ENCODE measurements around the gene DEGS2.

DEGS2 gene

DNA sequence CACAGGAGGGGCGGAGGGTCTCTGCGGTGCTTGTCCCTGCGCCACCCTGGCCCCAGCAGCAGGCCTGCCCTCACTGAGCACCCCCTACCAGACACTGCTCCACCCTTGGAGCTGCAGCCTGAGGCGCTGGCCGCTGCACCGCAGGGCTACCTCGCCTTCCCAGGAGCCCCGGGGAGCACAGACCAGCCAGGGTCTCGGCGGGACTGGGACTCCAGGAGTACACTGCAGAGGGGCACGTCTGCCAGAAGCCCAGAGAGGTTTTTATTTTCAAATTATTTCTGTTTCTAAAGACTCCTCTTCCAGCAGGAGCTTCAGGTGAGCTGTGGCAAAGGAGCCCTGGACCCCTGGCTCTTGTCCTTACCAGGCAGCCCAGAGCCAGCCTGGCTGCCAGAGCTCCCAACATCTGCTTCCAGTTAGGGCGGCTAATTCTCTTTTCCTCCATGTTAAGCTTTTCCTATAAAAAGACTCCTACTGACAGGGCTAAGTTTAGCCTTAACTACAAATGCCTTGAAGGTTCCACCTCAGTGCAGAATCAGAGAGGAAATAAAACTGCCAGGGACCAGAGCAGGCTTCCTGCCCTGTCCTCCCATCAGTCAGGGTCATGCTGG is 26.4 kb downstream of the DEGS2 start:
- DNase-seq (ENCODE audit: low read depth in 1 of 2, low spot score in 1 of 2), result no peak

GRCh38 chr14:100132161-100132902 is 27.1 kb downstream of the DEGS2 start:
- DNase-seq (ENCODE audit: low read depth in 1 of 2, low spot score in 1 of 2), result no peak

GRCh38 chr14:100131181-100131580 is 28.3 kb downstream of the DEGS2 start:
- no peak for DNase-seq (ENCODE audit: low read depth in 1 of 2, low spot score in 1 of 2)

- no peak for DNase-seq (ENCODE audit: low read depth in 1 of 2, low spot score in 1 of 2)
These were observed 28.9 kb downstream of the DEGS2 start for GRCh38 chr14:100130521-100130920.

DNA sequence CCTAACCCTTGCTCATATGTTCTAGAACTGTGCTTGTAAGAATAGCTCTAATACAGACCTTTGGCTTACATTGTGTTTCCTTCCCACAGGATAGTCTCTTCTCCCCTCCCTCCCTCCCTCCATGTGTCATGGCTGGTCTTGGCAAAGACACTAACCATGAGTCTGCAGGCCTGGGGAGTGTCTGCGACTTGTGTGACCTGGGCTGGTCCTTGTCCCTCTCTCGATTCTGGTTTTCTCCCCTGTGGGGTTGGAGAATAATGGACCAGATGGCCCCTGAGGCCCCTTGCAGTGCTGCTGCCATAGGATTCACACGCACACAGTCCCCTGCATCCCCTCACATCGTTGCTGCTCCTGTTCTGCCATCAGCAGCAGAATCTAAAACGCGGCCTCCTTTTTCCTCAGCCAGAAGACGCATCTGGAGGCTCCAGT is 30.3 kb downstream of the DEGS2 start:
- DNase-seq (ENCODE audit: low read depth in 1 of 2, low spot score in 1 of 2), result no peak

- DNase-seq (ENCODE audit: low read depth in 1 of 2, low spot score in 1 of 2), result no peak
These were observed 30.8 kb downstream of the DEGS2 start for GRCh38 chr14:100128688-100129087.

DNA sequence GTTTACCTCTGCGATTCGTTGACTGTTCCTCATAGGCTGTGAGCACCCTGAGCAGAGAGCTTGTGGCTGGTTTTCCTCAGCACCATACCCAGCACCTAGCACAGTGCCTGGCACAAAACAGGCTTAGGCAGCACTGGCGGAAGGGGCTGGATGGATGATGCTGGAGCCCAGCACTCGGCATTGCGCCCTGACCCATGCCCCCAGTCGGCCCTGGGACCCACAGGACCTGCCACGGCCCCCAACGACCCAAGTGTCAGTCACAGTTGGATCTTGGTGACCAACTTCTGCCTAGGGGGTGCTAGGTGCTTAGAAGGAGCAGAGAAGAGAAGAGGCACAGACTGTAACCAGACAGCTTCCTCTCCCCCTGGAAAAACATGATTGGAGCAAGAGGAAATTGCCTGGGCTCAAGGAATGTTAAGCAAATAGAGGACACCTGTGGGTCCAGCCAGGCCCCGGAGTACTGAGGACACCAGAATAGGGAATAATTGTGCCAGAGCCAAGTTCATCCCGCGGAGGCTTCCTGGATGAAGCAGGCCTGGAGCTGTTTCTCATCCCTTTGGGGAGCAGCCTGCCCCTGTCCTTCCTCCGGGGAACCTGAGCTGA is 31.5 kb downstream of the DEGS2 start:
- no peak for DNase-seq (ENCODE audit: low read depth in 1 of 2, low spot score in 1 of 2)

DNA sequence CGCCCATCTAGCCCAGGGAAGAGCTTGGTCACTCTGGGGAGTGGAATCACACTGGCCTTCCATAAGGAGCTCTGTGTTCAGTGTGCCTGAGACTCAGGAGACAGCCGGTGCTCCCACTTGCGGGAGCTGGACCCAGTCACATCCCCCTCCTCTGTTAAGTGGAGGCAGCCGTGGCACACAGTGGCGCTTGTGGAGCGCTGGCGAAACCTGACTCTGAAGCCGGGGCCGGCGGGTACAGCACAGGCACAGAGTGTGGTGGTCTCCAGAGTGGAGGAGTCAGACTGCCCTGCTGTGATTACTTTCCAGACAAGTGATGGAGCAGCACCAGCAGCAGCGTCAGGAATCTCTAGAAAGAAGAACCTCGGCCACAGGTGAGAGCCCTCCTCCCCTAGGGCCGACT is 33.0 kb downstream of the DEGS2 start:
- no peak for DNase-seq (ENCODE audit: low read depth in 1 of 2, low spot score in 1 of 2)

- no peak for DNase-seq (ENCODE audit: low read depth in 1 of 2, low spot score in 1 of 2)
These were observed 34.8 kb downstream of the DEGS2 start for GRCh38 chr14:100124551-100125088.

GRCh38 chr14:100123618-100124017 is 35.8 kb downstream of the DEGS2 start:
- DNase-seq (ENCODE audit: low read depth in 1 of 2, low spot score in 1 of 2), result no peak

GRCh38 chr14:100122481-100123223 is 36.8 kb downstream of the DEGS2 start:
- DNase-seq (ENCODE audit: low read depth in 1 of 2, low spot score in 1 of 2), result no peak

GRCh38 chr14:100121643-100122480 is 37.6 kb downstream of the DEGS2 start:
- DNase-seq (ENCODE audit: low read depth in 1 of 2, low spot score in 1 of 2), result no peak

DNA sequence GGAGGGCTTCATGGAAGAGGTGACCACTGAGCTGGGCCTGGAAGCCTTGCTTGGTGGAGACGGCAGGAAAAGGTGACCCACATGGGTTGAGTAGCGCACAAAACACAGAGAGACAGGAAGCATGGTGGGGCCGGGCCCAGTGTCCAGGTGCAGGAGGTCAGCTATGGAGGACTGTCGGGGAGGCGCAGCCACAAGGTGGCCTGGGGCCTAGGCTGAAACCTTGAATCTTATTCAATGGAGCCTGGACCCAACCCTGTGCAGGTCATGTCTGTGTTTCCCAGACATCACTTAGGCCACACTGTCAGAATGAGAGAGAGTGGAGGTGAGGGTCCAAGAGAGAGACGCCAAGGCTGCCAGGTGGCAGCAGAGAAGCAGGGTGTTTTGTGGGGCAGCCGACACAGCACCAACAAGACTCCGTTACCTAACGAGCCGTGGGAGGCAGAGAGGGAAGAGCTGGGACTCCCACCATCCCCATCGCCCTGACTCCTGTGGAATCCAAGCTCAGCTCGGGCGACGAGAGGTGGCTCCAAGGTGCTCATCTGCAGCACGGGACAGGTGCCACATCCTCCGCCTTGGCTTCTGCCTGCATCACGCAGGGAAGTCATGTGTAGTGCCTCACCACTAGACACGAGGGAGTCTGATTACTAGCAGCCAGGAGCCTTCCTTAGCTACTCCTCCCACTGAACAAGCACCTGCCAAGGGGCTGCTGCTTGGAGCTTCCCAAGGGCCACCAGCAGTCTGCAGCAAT is 38.7 kb downstream of the DEGS2 start:
- DNase-seq (ENCODE audit: low read depth in 1 of 2, low spot score in 1 of 2), result no peak

DNA sequence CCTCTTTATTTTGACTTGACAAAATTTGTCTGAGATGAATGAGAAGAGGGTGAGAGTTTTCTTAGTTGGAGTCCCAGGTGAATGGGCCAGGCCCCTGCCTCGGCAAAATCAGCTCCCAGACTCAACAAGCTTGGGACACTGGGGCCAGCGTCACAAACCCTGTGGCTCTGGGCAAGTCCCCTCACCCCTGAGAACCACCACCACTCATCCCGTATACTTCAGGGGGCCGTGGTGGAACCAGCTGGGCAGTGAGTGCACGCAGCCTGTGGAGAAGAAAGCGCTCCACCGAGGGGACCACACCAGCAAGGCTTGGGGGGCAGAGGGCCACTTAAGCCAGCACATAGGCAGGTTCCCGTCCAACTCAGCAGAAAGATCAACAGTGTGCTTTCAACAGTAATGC is 40.2 kb downstream of the DEGS2 start:
- DNase-seq (ENCODE audit: low read depth in 1 of 2, low spot score in 1 of 2), result no peak

DNA sequence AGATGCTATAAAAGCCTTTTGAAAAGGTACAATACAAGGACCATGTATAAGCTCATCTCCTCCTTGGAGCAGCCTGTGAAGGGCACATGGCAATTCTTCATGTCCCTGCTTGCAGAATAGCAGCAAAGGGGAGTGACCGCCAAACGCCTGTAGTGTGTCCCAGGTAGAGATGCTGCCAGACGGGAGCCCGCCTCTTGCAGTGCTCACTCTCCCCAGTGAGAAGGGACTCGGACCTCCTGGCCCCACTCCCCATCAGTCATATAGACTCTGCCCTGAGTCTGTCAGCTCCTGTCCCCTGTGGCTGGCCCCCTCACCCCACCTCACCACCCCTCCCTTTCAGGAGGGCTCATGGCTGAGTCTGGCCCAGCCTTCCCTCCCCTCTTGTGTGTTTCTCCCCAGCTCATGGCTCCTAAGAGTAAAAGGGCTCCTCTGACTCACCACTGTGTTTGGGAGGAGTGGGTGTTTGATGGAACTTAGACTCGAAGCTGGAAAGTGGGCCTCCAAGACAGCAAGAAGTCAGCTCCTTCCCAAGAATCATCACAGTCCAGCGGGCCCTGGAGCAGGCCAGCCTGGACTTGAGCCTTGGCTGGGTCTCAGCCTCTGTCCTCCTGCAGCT is 40.9 kb downstream of the DEGS2 start:
- DNase-seq (ENCODE audit: low read depth in 1 of 2, low spot score in 1 of 2), result no peak

DNA sequence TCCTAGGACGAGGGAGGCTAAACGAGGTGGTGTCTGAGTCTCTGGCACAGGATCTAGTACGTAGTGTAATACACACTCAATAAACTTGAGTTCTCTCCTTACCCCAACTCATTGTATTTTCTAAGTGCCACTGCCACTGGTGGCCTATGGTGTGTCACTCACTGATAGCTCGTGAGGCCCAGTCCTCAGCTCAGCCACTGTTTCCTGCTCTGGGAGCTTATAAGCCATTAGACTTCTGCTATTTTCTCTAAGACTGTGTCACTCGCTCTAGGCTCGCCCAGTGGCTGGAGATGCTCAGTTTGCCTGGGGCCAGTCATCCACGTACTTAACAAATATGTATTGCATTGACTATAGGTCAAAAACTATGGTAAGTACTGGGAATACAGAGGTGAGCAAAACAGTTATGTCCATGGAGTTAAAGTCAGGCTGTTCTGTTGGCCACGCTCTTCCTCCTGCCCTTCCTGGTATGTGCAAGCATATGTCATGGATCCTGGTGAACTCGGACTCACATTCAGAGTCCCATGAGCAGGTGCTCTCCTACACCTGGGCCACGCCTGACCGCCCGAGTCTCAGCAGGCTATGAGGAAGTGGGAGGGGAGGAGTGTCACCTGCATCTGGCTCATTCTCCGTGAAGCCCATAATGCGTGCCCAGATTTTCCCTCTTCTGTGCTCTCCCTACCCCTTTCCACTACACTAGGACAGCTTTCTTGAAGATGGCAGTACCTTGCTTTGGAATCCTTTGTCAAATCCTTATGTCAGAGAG is 41.6 kb downstream of the DEGS2 start:
- DNase-seq (ENCODE audit: low read depth in 1 of 2, low spot score in 1 of 2), result no peak

GRCh38 chr14:100117026-100117425 is 42.4 kb downstream of the DEGS2 start:
- DNase-seq (ENCODE audit: low read depth in 1 of 2, low spot score in 1 of 2), result no peak

DNA sequence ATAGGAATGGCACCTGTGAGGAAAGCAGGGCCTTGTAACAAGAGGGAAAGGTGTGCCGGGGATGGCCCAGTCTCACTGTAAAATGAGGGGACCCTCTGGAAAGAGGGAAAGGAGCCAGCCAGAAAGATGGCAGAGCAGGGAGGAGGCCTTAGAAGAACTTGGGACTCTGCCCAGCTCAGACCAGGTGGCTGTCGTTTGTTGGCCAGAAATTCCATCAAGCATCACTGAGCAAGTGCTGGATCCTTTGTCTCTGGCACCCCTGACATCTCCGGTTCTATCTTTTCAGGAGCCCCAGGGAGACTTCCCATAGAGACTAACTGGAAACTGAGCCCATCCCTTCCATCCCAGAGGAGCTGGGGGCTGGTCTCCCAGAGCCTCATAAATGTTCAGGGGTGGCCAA is 43.3 kb downstream of the DEGS2 start:
- no peak for DNase-seq (ENCODE audit: low read depth in 1 of 2, low spot score in 1 of 2)

DNA sequence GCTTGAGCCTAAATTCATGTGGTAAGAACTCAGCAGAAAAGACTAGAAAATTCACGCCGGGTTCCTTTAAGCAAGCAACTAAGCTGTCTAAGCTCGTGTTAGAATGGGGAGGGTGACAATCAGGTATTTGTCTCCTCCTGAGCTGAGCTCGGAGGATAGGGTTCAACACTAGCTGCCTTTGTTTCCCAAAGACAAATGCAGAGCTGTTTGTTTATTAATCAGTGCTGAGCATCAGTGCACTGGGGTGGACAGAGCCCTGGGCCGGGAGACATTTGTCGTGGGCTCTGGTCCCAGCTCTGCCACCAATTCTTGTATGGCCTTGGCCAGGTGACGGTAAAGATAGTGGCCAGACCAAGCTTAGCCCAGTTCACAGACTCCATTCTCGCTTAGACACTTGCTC is 43.7 kb downstream of the DEGS2 start:
- no peak for DNase-seq (ENCODE audit: low read depth in 1 of 2, low spot score in 1 of 2)

Data from activated CD4-positive, alpha-beta T cell treated with anti-CD3 and anti-CD28 coated beads, Interleukin-2, amount 50 U/mL, for 24 hours (primary cell).